Measurements from ENCODE around the gene NRG2.

Gene NRG2

GRCh38 chr5:140042643-140043507 is at the start of gene NRG2:
Gene NRG2 (minus strand): TSS chr5:140043299.
- no peak within 1 kb of the TSS for H3K4me3 ChIP-seq (ENCODE audit: low read depth, low read length)
- no peak for TF ChIP-seq MYC (IDR thresholded peaks at IDR 0.05; ENCODE audit: low read depth, low read length)
- TF ChIP-seq MAX (IDR thresholded peaks at IDR 0.05; ENCODE audit: low read depth, low read length), result no peak
- TF ChIP-seq CTCF (IDR thresholded peaks at IDR 0.05; ENCODE audit: low read depth, low read length), result peak; percentile 23
- TF ChIP-seq POLR2A (IDR thresholded peaks at IDR 0.05; ENCODE audit: extremely low read depth, insufficient read length), result no peak
- DNase-seq (ENCODE audit: low read depth), result peak; percentile 50

- DNase-seq (ENCODE audit: low read depth), result no peak
- H3K4me3 ChIP-seq (ENCODE audit: low read depth, low read length), result no peak overlapping the region
- TF ChIP-seq MAX (IDR thresholded peaks at IDR 0.05; ENCODE audit: low read depth, low read length) (no peak), MYC (IDR thresholded peaks at IDR 0.05; ENCODE audit: low read depth, low read length) (no peak), CTCF (IDR thresholded peaks at IDR 0.05; ENCODE audit: low read depth, low read length) (no peak), POLR2A (IDR thresholded peaks at IDR 0.05; ENCODE audit: extremely low read depth, insufficient read length) (no peak)
These were observed 47.2 kb upstream of the NRG2 start for GRCh38 chr5:140090251-140090650.

- H3K4me3 ChIP-seq (ENCODE audit: low read depth, low read length), result no peak overlapping the region
- no peak for DNase-seq (ENCODE audit: low read depth)
- TF ChIP-seq CTCF (IDR thresholded peaks at IDR 0.05; ENCODE audit: low read depth, low read length), result no peak
- no peak for TF ChIP-seq MYC (IDR thresholded peaks at IDR 0.05; ENCODE audit: low read depth, low read length)
- no peak for TF ChIP-seq POLR2A (IDR thresholded peaks at IDR 0.05; ENCODE audit: extremely low read depth, insufficient read length)
- TF ChIP-seq MAX (IDR thresholded peaks at IDR 0.05; ENCODE audit: low read depth, low read length), result no peak
These were observed 41.4 kb upstream of the NRG2 start for GRCh38 chr5:140084541-140084940.

GRCh38 chr5:140083650-140084049 is 40.6 kb upstream of the NRG2 start:
- no peak for DNase-seq (ENCODE audit: low read depth)
- H3K4me3 ChIP-seq (ENCODE audit: low read depth, low read length), result no peak overlapping the region
- TF ChIP-seq POLR2A (IDR thresholded peaks at IDR 0.05; ENCODE audit: extremely low read depth, insufficient read length) (no peak), MAX (IDR thresholded peaks at IDR 0.05; ENCODE audit: low read depth, low read length) (no peak), CTCF (IDR thresholded peaks at IDR 0.05; ENCODE audit: low read depth, low read length) (no peak), MYC (IDR thresholded peaks at IDR 0.05; ENCODE audit: low read depth, low read length) (no peak)

GRCh38 chr5:140083120-140083519 is 40.0 kb upstream of the NRG2 start:
- no peak overlapping the region for H3K4me3 ChIP-seq (ENCODE audit: low read depth, low read length)
- DNase-seq (ENCODE audit: low read depth), result no peak
- TF ChIP-seq MAX (IDR thresholded peaks at IDR 0.05; ENCODE audit: low read depth, low read length) (no peak), POLR2A (IDR thresholded peaks at IDR 0.05; ENCODE audit: extremely low read depth, insufficient read length) (no peak), CTCF (IDR thresholded peaks at IDR 0.05; ENCODE audit: low read depth, low read length) (no peak), MYC (IDR thresholded peaks at IDR 0.05; ENCODE audit: low read depth, low read length) (no peak)

Data from NB4 (cell line).